VCaP (cell line): Measurements from ENCODE around the gene PRDM10.

Experiments used
- H3K27ac ChIP-seq: fragments of 450-650 bp; 2 replicates; pipeline ENCODE4 v1.5.1; 2017
- TF ChIP-seq, protein P1 (sequence below): fragments of 450-650 bp; conservative IDR thresholded peaks from 2 replicates; pipeline ENCODE4 v1.5.1; 2017; ENCODE audit warnings: mild to moderate bottlenecking, moderate library complexity

Gene PRDM10

GRCh38 chr11:129943036-129943435 lies 59.6 kb downstream of the PRDM10 start:
- TF ChIP-seq, protein P1, sequence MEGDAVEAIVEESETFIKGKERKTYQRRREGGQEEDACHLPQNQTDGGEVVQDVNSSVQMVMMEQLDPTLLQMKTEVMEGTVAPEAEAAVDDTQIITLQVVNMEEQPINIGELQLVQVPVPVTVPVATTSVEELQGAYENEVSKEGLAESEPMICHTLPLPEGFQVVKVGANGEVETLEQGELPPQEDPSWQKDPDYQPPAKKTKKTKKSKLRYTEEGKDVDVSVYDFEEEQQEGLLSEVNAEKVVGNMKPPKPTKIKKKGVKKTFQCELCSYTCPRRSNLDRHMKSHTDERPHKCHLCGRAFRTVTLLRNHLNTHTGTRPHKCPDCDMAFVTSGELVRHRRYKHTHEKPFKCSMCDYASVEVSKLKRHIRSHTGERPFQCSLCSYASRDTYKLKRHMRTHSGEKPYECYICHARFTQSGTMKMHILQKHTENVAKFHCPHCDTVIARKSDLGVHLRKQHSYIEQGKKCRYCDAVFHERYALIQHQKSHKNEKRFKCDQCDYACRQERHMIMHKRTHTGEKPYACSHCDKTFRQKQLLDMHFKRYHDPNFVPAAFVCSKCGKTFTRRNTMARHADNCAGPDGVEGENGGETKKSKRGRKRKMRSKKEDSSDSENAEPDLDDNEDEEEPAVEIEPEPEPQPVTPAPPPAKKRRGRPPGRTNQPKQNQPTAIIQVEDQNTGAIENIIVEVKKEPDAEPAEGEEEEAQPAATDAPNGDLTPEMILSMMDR: no peak
- peak overlapping the region; percentile 70 for H3K27ac ChIP-seq

DNA sequence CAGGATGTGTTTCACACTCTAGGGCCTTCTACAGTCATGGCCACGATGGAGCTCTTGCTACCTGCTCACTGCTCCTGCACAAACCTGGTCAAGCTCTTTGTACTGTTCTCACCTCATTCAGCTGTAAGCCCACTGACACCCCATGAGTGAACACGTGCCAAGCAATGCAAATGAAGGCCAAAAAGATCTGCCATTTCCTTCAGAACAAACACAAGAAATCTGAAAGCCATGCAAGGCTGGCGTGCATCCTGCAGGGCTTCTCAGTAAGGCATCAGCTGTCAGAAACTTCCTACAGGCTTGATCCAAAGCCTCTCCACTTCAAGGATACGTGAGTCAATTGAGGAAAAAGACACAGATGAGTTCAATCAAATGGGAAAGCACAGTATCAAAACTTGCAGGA lies 63.1 kb downstream of the PRDM10 start:
- TF ChIP-seq, protein P1: no peak
- H3K27ac ChIP-seq: no peak overlapping the region

DNA sequence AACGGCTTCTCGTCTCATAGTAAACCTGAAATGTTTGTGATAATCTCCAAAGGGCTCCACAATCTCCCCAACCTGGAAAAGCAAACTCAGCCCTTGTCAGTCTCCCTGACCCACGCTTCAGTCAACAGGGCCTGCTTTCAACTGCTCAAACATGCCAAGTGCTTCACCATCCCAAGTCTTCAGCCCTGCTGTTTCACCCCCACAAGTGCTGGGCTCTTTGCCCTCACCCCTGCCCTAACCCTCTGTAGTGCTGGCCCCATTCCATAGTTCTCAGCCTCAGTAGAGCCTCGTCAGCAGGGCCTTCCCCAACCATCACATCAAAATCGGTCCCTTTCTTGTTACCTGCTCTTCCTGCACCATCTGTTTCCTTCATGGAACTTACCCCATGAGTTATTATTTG lies 63.9 kb downstream of the PRDM10 start:
- no peak overlapping the region for H3K27ac ChIP-seq

GRCh38 chr11:129937592-129938238 lies 64.9 kb downstream of the PRDM10 start:
- TF ChIP-seq, protein P1: no peak
- no peak overlapping the region for H3K27ac ChIP-seq

More for the DNA sequence above, 63.9 kb downstream of the PRDM10 start:
- TF ChIP-seq, protein P1: no peak

GRCh38 chr11:129935723-129936122 lies 66.9 kb downstream of the PRDM10 start:
- TF ChIP-seq, protein P1: no peak

GRCh38 chr11:129933891-129934290 lies 68.7 kb downstream of the PRDM10 start:
- H3K27ac ChIP-seq: no peak overlapping the region
- TF ChIP-seq, protein P1: no peak

More at GRCh38 chr11:129935723-129936122, 66.9 kb downstream of the PRDM10 start:
- H3K27ac ChIP-seq: no peak overlapping the region

- TF ChIP-seq, protein P1: no peak
- no peak overlapping the region for H3K27ac ChIP-seq
Observed at GRCh38 chr11:129933262-129933661, 69.4 kb downstream of the PRDM10 start.
